IMR-90 (cell line): ENCODE data around the gene RBP2. TPM values are rescaled to one million over a fixed set of nuclear protein-coding genes. Genes with fewer than 3 reads are reported as not detected.

Experiments
- ATAC-seq: fragments of 200-7000 bp; cut with Tn5 transposase; 2 replicates; pipeline ENCODE4 v1.9.1; 2020; ENCODE audit warnings: low read depth, mild to moderate bottlenecking, moderate library complexity
- BruUV-seq: library from RNA; stranded (reverse); fragments of 400-500 nt; replicated peaks from 2 replicates; lab custom pipeline; 2021; lab: Mats Ljungman, UMichigan
- CTCF ChIA-PET: fragments of 300-600 bp; formaldehyde crosslinking; extraction: SDS; loops from one replicate; lab custom pipeline; 2021; ENCODE audit warnings: antibody characterized with exemption; lab: Yijun Ruan, JAX
- POLR2A ChIA-PET: fragments of 300-600 bp; sonication (Branson Sonifier 250); formaldehyde crosslinking; loops from one replicate; lab custom pipeline; 2022; ENCODE audit warnings: antibody characterized with exemption; ENCODE audit not compliant: unreplicated experiment; lab: Charles Lee
- DNase-seq: peaks from one replicate; pipeline ENCODE4 v3.0.0; 2013
- H2AFZ ChIP-seq: replicated peaks from 2 replicates; pipeline ENCODE3; 2013; ENCODE audit warnings: low read length, mild to moderate bottlenecking; ENCODE audit not compliant: poor library complexity
- H2AK5ac ChIP-seq: 2 replicates; pipeline ENCODE4 v1.6.1; 2013; ENCODE audit warnings: low read depth, low read length, inconsistent platforms
- H2AK9ac ChIP-seq: replicated peaks from 2 replicates; pipeline ENCODE3; 2013; ENCODE audit warnings: mild to moderate bottlenecking, low read depth, low read length, moderate library complexity; ENCODE audit not compliant: poor library complexity
- H2BK120ac ChIP-seq: 2 replicates; pipeline ENCODE4 v1.6.1; 2013; ENCODE audit warnings: low read depth, low read length, inconsistent platforms
- H2BK15ac ChIP-seq: 3 replicates; pipeline ENCODE4 v1.6.1; 2013; ENCODE audit warnings: low read depth, low read length, inconsistent platforms
- H2BK20ac ChIP-seq: 2 replicates; pipeline ENCODE4 v1.6.1; 2013; ENCODE audit warnings: low read depth, mild to moderate bottlenecking, inconsistent platforms, low read length, moderate library complexity
- H2BK5ac ChIP-seq: 2 replicates; pipeline ENCODE4 v1.6.1; 2013; ENCODE audit warnings: mild to moderate bottlenecking, low read depth, low read length, inconsistent platforms; ENCODE audit not compliant: poor library complexity, severe bottlenecking
- H3K14ac ChIP-seq: replicated peaks from 2 replicates; pipeline ENCODE4 v1.6.1; 2013; ENCODE audit warnings: low read depth, low read length, inconsistent platforms
- H3K18ac ChIP-seq: 2 replicates; pipeline ENCODE4 v1.6.1; 2013; ENCODE audit warnings: low read depth, low read length, control low read depth
- H3K23ac ChIP-seq: 2 replicates; pipeline ENCODE4 v1.6.1; 2013; ENCODE audit warnings: low read depth, low read length, inconsistent platforms
- H3K27ac ChIP-seq: 2 replicates; pipeline ENCODE4 v1.5.1; 2013; ENCODE audit warnings: mild to moderate bottlenecking, control low read depth, low read length; ENCODE audit not compliant: insufficient read depth
- H3K27me3 ChIP-seq: 2 replicates; pipeline ENCODE4 v1.6.1; 2013; ENCODE audit warnings: low read length; ENCODE audit not compliant: control insufficient read depth, insufficient read depth
- H3K36me3 ChIP-seq: 2 replicates; pipeline ENCODE4 v1.6.1; 2013; ENCODE audit warnings: low read length, mixed read lengths; ENCODE audit not compliant: control insufficient read depth, insufficient read depth
- H3K4ac ChIP-seq: 2 replicates; pipeline ENCODE4 v1.6.1; 2013; ENCODE audit warnings: low read depth, low read length, inconsistent platforms
- H3K4me1 ChIP-seq: 2 replicates; pipeline ENCODE4 v1.6.1; 2013; ENCODE audit warnings: low read length, mixed read lengths; ENCODE audit not compliant: control insufficient read depth, insufficient read depth
- H3K4me2 ChIP-seq: 2 replicates; pipeline ENCODE4 v1.6.1; 2013; ENCODE audit warnings: low read depth, mild to moderate bottlenecking, control low read depth, low read length, moderate library complexity
- H3K4me3 ChIP-seq: 2 replicates; pipeline ENCODE4 v1.5.1; 2013; ENCODE audit warnings: low read depth, mild to moderate bottlenecking, control low read depth, low read length, moderate library complexity; ENCODE audit not compliant: insufficient read depth
- H3K56ac ChIP-seq: 2 replicates; pipeline ENCODE4 v1.6.1; 2013; ENCODE audit warnings: low read length, inconsistent platforms; ENCODE audit not compliant: insufficient read depth; ENCODE audit errors: extremely low read depth
- H3K79me1 ChIP-seq, 2 experiments: 2 replicates each; pipeline ENCODE4 v1.6.1; 2013; ENCODE audit warnings: low read length in 2 of 2, inconsistent platforms in 1 of 2, low read depth in 1 of 2
- H3K9ac ChIP-seq: 2 replicates; pipeline ENCODE4 v1.6.1; 2013; ENCODE audit warnings: low read depth, low read length, control low read depth
- H3K9me1 ChIP-seq: 2 replicates; pipeline ENCODE4 v1.6.1; 2013; ENCODE audit warnings: low read length, inconsistent platforms; ENCODE audit not compliant: insufficient read depth
- H3K9me3 ChIP-seq: 2 replicates; pipeline ENCODE4 v1.6.1; 2013; ENCODE audit warnings: low read length; ENCODE audit not compliant: control insufficient read depth, insufficient read depth
- H4K20me1 ChIP-seq: 2 replicates; pipeline ENCODE4 v1.6.1; 2013; ENCODE audit warnings: low read length, inconsistent platforms; ENCODE audit not compliant: insufficient read depth
- H4K5ac ChIP-seq: 2 replicates; pipeline ENCODE4 v1.6.1; 2013; ENCODE audit warnings: mild to moderate bottlenecking, low read depth, low read length, control low read depth
- H4K8ac ChIP-seq, 2 experiments: 2 replicates each; pipeline ENCODE4 v1.6.1; 2013; ENCODE audit warnings: low read depth in 2 of 2, low read length in 2 of 2, control low read depth in 1 of 2, inconsistent platforms in 1 of 2
- H4K91ac ChIP-seq: 2 replicates; pipeline ENCODE4 v1.6.1; 2013; ENCODE audit warnings: low read depth, low read length, inconsistent platforms; ENCODE audit not compliant: insufficient read depth
- CHD1 ChIP-seq: IDR thresholded peaks from 2 replicates; pipeline ENCODE4 v1.6.1; 2012; ENCODE audit warnings: low read depth, low read length, improper control_type of control experiment
- CTCF ChIP-seq: conservative IDR thresholded peaks from 2 replicates; pipeline ENCODE4 v1.5.1; 2012; ENCODE audit warnings: mild to moderate bottlenecking, low read depth, low read length, improper control_type of control experiment
- ELK1 ChIP-seq: fragments of 150-350 bp; IDR thresholded peaks from 2 replicates; pipeline ENCODE4 v1.6.1; 2016; ENCODE audit warnings: low read depth, mild to moderate bottlenecking, low read length, moderate library complexity, borderline replicate concordance
- FOS ChIP-seq: fragments of 150-350 bp; IDR thresholded peaks from 2 replicates; pipeline ENCODE4 v1.6.1; 2016; ENCODE audit warnings: low read depth, low read length
- MAZ ChIP-seq: IDR thresholded peaks from 2 replicates; pipeline ENCODE4 v1.6.1; 2012; ENCODE audit warnings: low read depth, mild to moderate bottlenecking, low read length, improper control_type of control experiment, moderate library complexity, borderline replicate concordance
- MXI1 ChIP-seq: IDR thresholded peaks from 2 replicates; pipeline ENCODE4 v1.6.1; 2012; ENCODE audit warnings: low read depth, mild to moderate bottlenecking, low read length, moderate library complexity, borderline replicate concordance
- POLR2A ChIP-seq: IDR thresholded peaks from 2 replicates; pipeline ENCODE4 v1.6.1; 2012; ENCODE audit warnings: mild to moderate bottlenecking, low read depth, low read length
- RAD21 ChIP-seq: IDR thresholded peaks from 2 replicates; pipeline ENCODE4 v1.6.1; 2012; ENCODE audit warnings: low read length, improper control_type of control experiment
- RCOR1 ChIP-seq: IDR thresholded peaks from 2 replicates; pipeline ENCODE4 v1.6.1; 2012; ENCODE audit warnings: mild to moderate bottlenecking, low read length, improper control_type of control experiment; ENCODE audit not compliant: insufficient replicate concordance
- SMC3 ChIP-seq: fragments of 150-350 bp; IDR thresholded peaks from 2 replicates; pipeline ENCODE4 v1.6.1; 2016; ENCODE audit warnings: low read depth, mild to moderate bottlenecking, antibody characterized with exemption, low read length, moderate library complexity
- USF2 ChIP-seq: fragments of 150-350 bp; IDR thresholded peaks from 2 replicates; pipeline ENCODE4 v1.6.1; 2017; ENCODE audit warnings: mild to moderate bottlenecking, antibody characterized with exemption, low read length, low read depth
- WGBS, 2 experiments: methylation state at CpG; one replicate each; pipeline versions ENCODE4 v1.1.5 to v1.1.7; 2013; ENCODE audit warnings: missing lambda C conversion rate in 2 of 2; ENCODE audit not compliant: insufficient read length in 1 of 2; ENCODE audit errors: extremely low coverage in 2 of 2; 5-methylcytosine and 5-hydroxymethylcytosine counted together
- dilution Hi-C: fragments of 300-500 bp; cut with HindIII; formaldehyde crosslinking; loops from one replicate; pipeline ENCODE4 v1.14.3; 2018; ENCODE audit warnings: low sequenced_read_pairs; ENCODE audit not compliant: unreplicated experiment
- in situ Hi-C: fragments of 300-500 bp; cut with MboI; formaldehyde crosslinking; loops from 3 replicates; pipeline ENCODE4 v1.14.3; 2019; ENCODE audit warnings: low sequenced_read_pairs, inconsistent platforms, mixed read lengths
- intact Hi-C: fragments of 100-400 bp; cut with micrococcal nuclease; formaldehyde crosslinking; loops from 2 replicates; pipeline ENCODE4 v1.10.0; 2022
- polyA plus RNA-seq, 3 experiments: library from polyadenylated mRNA; depleted of rRNA; stranded (reverse); fragments of >200 nt; gene quantifications; 2 replicates each; pipeline ENCODE4 v1.2.3, GENCODE V29; 2012; ENCODE audit warnings: low replicate concordance in 1 of 3
- total RNA-seq: library from RNA; depleted of rRNA; stranded (reverse); fragments of >200 nt; gene quantifications from 2 replicates; pipeline ENCODE4 v1.2.3, GENCODE V29; 2012

Gene RBP2
- total and polyA plus RNA-seq, 2 of the 4 experiments (the other 2 are of a cell fraction) = not detected

GRCh38 chr3:139433089-139433488 is 43.2 kb downstream of the RBP2 start:
- H3K36me3 ChIP-seq = no peaks in the 10 kb centered on the region
- H3K4me1 ChIP-seq = peaks cover 3% of the 10 kb centered on the region; the same call in 1 of the 2 replicates
- no peak overlapping the region for H3K4ac ChIP-seq
- WGBS, 2 experiments = no CpG with 5 or more reads among the region's 1 CpG
- no peak for DNase-seq
- no peak overlapping the region for H3K18ac ChIP-seq
- no peak overlapping the region for H2BK20ac ChIP-seq
- no peak overlapping the region for H2BK15ac ChIP-seq
- no peak overlapping the region for H4K91ac ChIP-seq
- no peak for ATAC-seq
- H4K8ac ChIP-seq = no peak overlapping the region
- no peak overlapping the region for H2AK9ac ChIP-seq
- no peaks in the 10 kb centered on the region for H3K27me3 ChIP-seq
- H3K14ac ChIP-seq = no peak overlapping the region
- TF ChIP-seq USF2 (no peak), RAD21 (no peak), RCOR1 (no peak), FOS (no peak), MAZ (no peak), POLR2A (no peak), CHD1 (no peak), MXI1 (no peak), CTCF (no peak), ELK1 (no peak), SMC3 (no peak)
- BruUV-seq = no TSS peak
- no peaks in the 10 kb centered on the region for H3K79me1 ChIP-seq
- H2BK120ac ChIP-seq = no peak overlapping the region
- H3K27ac ChIP-seq = no peak overlapping the region
- H2BK5ac ChIP-seq = no peak overlapping the region
- H2AK5ac ChIP-seq = no peak overlapping the region
- no peak overlapping the region for H3K4me3 ChIP-seq
- no peak overlapping the region for H3K56ac ChIP-seq
- no peak overlapping the region for H2AFZ ChIP-seq
- POLR2A ChIA-PET = no interaction called here
- no peak overlapping the region for H3K23ac ChIP-seq
- no peaks in the 10 kb centered on the region for H3K9me3 ChIP-seq
- in situ Hi-C loops = loop anchor here (25.0 kb wide), 1 partner anchor 1429 kb away; no protein-coding TSS in a partner anchor
- intact Hi-C loops = no loop called here
- dilution Hi-C loops = no loop called here
- H4K5ac ChIP-seq = no peak overlapping the region
- H3K9ac ChIP-seq = no peak overlapping the region
- H3K4me2 ChIP-seq = no peak overlapping the region
- H3K9me1 ChIP-seq = no peaks in the 10 kb centered on the region
- CTCF ChIA-PET = interaction anchor here (0.5 kb wide), 1 partner anchor 878 kb away, joined by 5 read pairs; no protein-coding TSS in a partner anchor
- no peaks in the 10 kb centered on the region for H4K20me1 ChIP-seq
